Muscle of leg (tissue), 11 donors: ENCODE data around the gene SOCS3. TPM values are rescaled to one million over a fixed set of nuclear protein-coding genes. Genes with fewer than 3 reads are reported as not detected.
A peak's percentile ranks its signal among the peaks of the same experiment; 100 is the strongest.

ENCODE experiments used
- DNase-seq: peaks from one replicate; pipeline ENCODE4 v3.0.0; 2013
- H3K27ac ChIP-seq: one replicate; pipeline ENCODE4 v1.5.1; 2013; ENCODE audit warnings: mild to moderate bottlenecking, low read length, control low read depth
- H3K27me3 ChIP-seq: one replicate; pipeline ENCODE4 v1.6.1; 2013; ENCODE audit warnings: low read length; ENCODE audit not compliant: control insufficient read depth, insufficient read depth
- H3K36me3 ChIP-seq: one replicate; pipeline ENCODE4 v1.6.1; 2013; ENCODE audit warnings: low read length; ENCODE audit not compliant: control insufficient read depth, insufficient read depth
- H3K4me1 ChIP-seq: one replicate; pipeline ENCODE4 v1.6.1; 2013; ENCODE audit warnings: low read length; ENCODE audit not compliant: control insufficient read depth, insufficient read depth
- H3K4me3 ChIP-seq: one replicate; pipeline ENCODE4 v1.5.1; 2013; ENCODE audit warnings: low read length, control low read depth
- H3K9me3 ChIP-seq: replicated peaks from 2 replicates; pipeline ENCODE4 v1.6.1; 2013; ENCODE audit warnings: low read depth, low read length; ENCODE audit not compliant: control insufficient read depth
- WGBS: methylation state at CpG from one replicate; pipeline ENCODE4 v1.1.5; 2013; ENCODE audit warnings: missing lambda C conversion rate; ENCODE audit not compliant: insufficient coverage; 5-methylcytosine and 5-hydroxymethylcytosine counted together
- polyA plus RNA-seq, 8 donors: library from polyadenylated mRNA; unstranded; fragments of 120-200 nt; gene quantifications; one replicate each; pipeline versions ENCODE4 v1.2.1 to v1.2.3, GENCODE V29; 2013; ENCODE audit warnings: inconsistent platforms in 1 of 8, low replicate concordance in 1 of 8; ENCODE audit not compliant: insufficient read length in 8 of 8, insufficient read depth in 1 of 8
- total RNA-seq: library from RNA; stranded (reverse); fragments of 120-200 nt; gene quantifications from one replicate; pipeline ENCODE4 v1.2.4, GENCODE V29; 2013

SOCS3 gene
- total and polyA plus RNA-seq, 9 donors: 8.4 to 59.8 (median 24.3) TPM

GRCh38 chr17:78343543-78344201 is 16.2 kb downstream of the SOCS3 start:
- Histone ChIP-seq H3K27ac (peak overlapping the region; percentile 92), H3K4me1 (peaks cover 56% of the 10 kb centered on the region), H3K27me3 (no peaks in the 10 kb centered on the region), H3K36me3 (no peaks in the 10 kb centered on the region), H3K9me3 (no peaks in the 10 kb centered on the region), H3K4me3 (no peak overlapping the region)
- 76% methylated on average over 13 of the region's 19 CpGs for WGBS
- peak; percentile 47 for DNase-seq

- Histone ChIP-seq H3K36me3 (no peaks in the 10 kb centered on the region), H3K9me3 (no peaks in the 10 kb centered on the region), H3K4me1 (peaks cover 59% of the 10 kb centered on the region), H3K27ac (peak overlapping the region; percentile 92), H3K4me3 (no peak overlapping the region), H3K27me3 (no peaks in the 10 kb centered on the region)
- 0% methylated on average over 2 of the region's 5 CpGs for WGBS
- DNase-seq: peak; percentile 95
Observed at GRCh38 chr17:78343187-78343542, 16.7 kb downstream of the SOCS3 start.

GRCh38 chr17:78342449-78343186 is 17.3 kb downstream of the SOCS3 start:
- Histone ChIP-seq H3K4me3 (peak overlapping the region; percentile 29), H3K36me3 (no peaks in the 10 kb centered on the region), H3K9me3 (no peaks in the 10 kb centered on the region), H3K27me3 (no peaks in the 10 kb centered on the region), H3K27ac (peak overlapping the region; percentile 92), H3K4me1 (peaks cover 57% of the 10 kb centered on the region)
- 13% methylated on average over 12 of the region's 26 CpGs for WGBS
- DNase-seq: peak; percentile 95

- Histone ChIP-seq H3K27ac (peak overlapping the region; percentile 92), H3K4me3 (peak overlapping the region; percentile 29), H3K36me3 (no peaks in the 10 kb centered on the region), H3K9me3 (no peaks in the 10 kb centered on the region), H3K4me1 (peaks cover 54% of the 10 kb centered on the region), H3K27me3 (no peaks in the 10 kb centered on the region)
- peak; percentile 92 for DNase-seq
- WGBS: 4% methylated on average over 89 of the region's 95 CpGs
Observed at GRCh38 chr17:78341559-78342448, 18.1 kb downstream of the SOCS3 start.

GRCh38 chr17:78340183-78340955 is 19.5 kb downstream of the SOCS3 start:
- no peak for DNase-seq
- no peak overlapping the region for H3K27ac ChIP-seq
- H3K4me1 ChIP-seq: peaks cover 43% of the 10 kb centered on the region
- H3K4me3 ChIP-seq: no peak overlapping the region
- 66% methylated on average over 3 of the region's 10 CpGs for WGBS
- H3K27me3 ChIP-seq: no peaks in the 10 kb centered on the region
- H3K36me3 ChIP-seq: no peaks in the 10 kb centered on the region
- no peaks in the 10 kb centered on the region for H3K9me3 ChIP-seq

- WGBS: 56% methylated on average over 9 of the region's 11 CpGs
- Histone ChIP-seq H3K27me3 (peaks cover 3% of the 10 kb centered on the region), H3K9me3 (no peaks in the 10 kb centered on the region), H3K4me1 (peaks cover 28% of the 10 kb centered on the region), H3K27ac (peak overlapping the region; percentile 15), H3K36me3 (no peaks in the 10 kb centered on the region), H3K4me3 (no peak overlapping the region)
- DNase-seq: peak; percentile 39
Observed at GRCh38 chr17:78338486-78339259, 21.2 kb downstream of the SOCS3 start.

- H3K27ac ChIP-seq: no peak overlapping the region
- no peak overlapping the region for H3K4me3 ChIP-seq
- DNase-seq: peak; percentile 70
- no peaks in the 10 kb centered on the region for H3K36me3 ChIP-seq
- no peaks in the 10 kb centered on the region for H3K9me3 ChIP-seq
- peaks cover 3% of the 10 kb centered on the region for H3K27me3 ChIP-seq
- WGBS: 84% methylated on average over 10 of the region's 19 CpGs
- H3K4me1 ChIP-seq: peaks cover 16% of the 10 kb centered on the region
Observed at GRCh38 chr17:78337244-78338109, 22.4 kb downstream of the SOCS3 start.

- no peak overlapping the region for H3K27ac ChIP-seq
Observed at GRCh38 chr17:78335209-78335608, 24.7 kb downstream of the SOCS3 start.

More at GRCh38 chr17:78335209-78335608, 24.7 kb downstream of the SOCS3 start:
- H3K27me3 ChIP-seq: peaks cover 3% of the 10 kb centered on the region
- no peaks in the 10 kb centered on the region for H3K9me3 ChIP-seq
- no peak for DNase-seq
- no peak overlapping the region for H3K4me3 ChIP-seq
- no peaks in the 10 kb centered on the region for H3K36me3 ChIP-seq
- peaks cover 12% of the 10 kb centered on the region for H3K4me1 ChIP-seq
- WGBS: 60% methylated on average over 1 of the region's 11 CpGs
